ENCODE measurements around the gene INPP5A. TPM values are rescaled to one million over a fixed set of nuclear protein-coding genes. Genes with fewer than 3 reads are reported as not detected.

INPP5A gene
- total RNA-seq, 1 experiment from 2014 or later, result 44.5 TPM

DNA sequence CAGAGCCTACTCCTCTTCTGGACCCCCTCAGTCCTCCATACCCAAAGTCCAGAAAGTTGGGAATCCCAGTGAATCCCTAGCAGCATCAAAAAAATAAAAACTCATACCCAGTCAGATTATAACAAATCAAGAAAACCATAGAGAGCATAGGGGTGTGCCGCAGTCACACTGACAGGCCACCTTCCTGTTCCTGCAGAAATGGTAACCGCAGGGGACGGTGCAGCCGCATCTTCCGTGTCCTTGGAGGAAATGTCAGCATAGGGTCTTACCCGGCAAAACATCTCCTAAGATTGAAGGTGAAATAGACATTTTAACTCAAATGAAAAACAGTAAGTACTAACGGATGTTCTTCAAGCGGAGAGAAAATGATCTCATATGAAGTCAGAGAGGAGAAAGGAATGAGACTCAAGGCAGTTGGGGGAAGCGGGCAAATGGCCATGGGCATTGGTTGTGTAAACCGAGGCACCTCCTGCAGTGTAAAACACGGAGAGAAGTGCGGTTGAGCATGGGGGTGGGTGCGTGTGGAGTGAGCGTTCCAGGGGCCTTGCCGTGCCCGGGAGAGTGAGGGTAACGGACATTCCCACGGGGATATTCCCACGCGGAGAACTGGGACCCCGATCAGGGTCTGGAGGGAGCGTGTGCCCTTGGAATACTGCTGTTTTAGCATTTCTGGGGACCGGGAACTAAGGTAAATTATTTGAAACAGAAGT is 137.6 kb downstream of the INPP5A start:
- peaks cover 23% of the 10 kb centered on the region for H3K36me3 Mint-ChIP-seq (ENCODE audit: insufficient read depth, unreplicated experiment)
- Histone ChIP-seq H3K4me3 (ENCODE audit: low read depth, low read length) (no peak overlapping the region), H3K27me3 (replicated peaks; ENCODE audit: control insufficient read depth, insufficient read depth, low read length) (no peaks in the 10 kb centered on the region), H3K9me3 (no peaks in the 10 kb centered on the region), H3K36me3 (ENCODE audit: control insufficient read depth, insufficient read depth, low read length) (peaks cover 1% of the 10 kb centered on the region; the same call in 1 of the 2 replicates), H3K4me1 (no peaks in the 10 kb centered on the region)
- ChIA-PET POLR2A (no interaction called here), CTCF (no interaction called here)
- no TSS peak for BruUV-seq (replicated peaks)
- DNase-seq, result no peak
- intact Hi-C loops (cut with micrococcal nuclease; ENCODE audit: unreplicated experiment), result no loop called here
- TF ChIP-seq, protein P1, sequence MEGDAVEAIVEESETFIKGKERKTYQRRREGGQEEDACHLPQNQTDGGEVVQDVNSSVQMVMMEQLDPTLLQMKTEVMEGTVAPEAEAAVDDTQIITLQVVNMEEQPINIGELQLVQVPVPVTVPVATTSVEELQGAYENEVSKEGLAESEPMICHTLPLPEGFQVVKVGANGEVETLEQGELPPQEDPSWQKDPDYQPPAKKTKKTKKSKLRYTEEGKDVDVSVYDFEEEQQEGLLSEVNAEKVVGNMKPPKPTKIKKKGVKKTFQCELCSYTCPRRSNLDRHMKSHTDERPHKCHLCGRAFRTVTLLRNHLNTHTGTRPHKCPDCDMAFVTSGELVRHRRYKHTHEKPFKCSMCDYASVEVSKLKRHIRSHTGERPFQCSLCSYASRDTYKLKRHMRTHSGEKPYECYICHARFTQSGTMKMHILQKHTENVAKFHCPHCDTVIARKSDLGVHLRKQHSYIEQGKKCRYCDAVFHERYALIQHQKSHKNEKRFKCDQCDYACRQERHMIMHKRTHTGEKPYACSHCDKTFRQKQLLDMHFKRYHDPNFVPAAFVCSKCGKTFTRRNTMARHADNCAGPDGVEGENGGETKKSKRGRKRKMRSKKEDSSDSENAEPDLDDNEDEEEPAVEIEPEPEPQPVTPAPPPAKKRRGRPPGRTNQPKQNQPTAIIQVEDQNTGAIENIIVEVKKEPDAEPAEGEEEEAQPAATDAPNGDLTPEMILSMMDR (IDR thresholded peaks at IDR 0.05; ENCODE audit: insufficient read depth in 1 of 2, low read depth in 1 of 2, low read length in 1 of 2, severe bottlenecking in 1 of 2, unreplicated experiment in 1 of 2), result no peak
- no peak overlapping the region for H3K4me3 Mint-ChIP-seq (ENCODE audit: unreplicated experiment)
- H3K27me3 Mint-ChIP-seq (ENCODE audit: insufficient read depth, unreplicated experiment), result no peaks in the 10 kb centered on the region
- H3K9me3 Mint-ChIP-seq (ENCODE audit: unreplicated experiment), result no peaks in the 10 kb centered on the region
- no peak overlapping the region for H3K27ac Mint-ChIP-seq (ENCODE audit: unreplicated experiment)
- H3K4me1 Mint-ChIP-seq (ENCODE audit: low read depth, unreplicated experiment), result no peaks in the 10 kb centered on the region

DNA sequence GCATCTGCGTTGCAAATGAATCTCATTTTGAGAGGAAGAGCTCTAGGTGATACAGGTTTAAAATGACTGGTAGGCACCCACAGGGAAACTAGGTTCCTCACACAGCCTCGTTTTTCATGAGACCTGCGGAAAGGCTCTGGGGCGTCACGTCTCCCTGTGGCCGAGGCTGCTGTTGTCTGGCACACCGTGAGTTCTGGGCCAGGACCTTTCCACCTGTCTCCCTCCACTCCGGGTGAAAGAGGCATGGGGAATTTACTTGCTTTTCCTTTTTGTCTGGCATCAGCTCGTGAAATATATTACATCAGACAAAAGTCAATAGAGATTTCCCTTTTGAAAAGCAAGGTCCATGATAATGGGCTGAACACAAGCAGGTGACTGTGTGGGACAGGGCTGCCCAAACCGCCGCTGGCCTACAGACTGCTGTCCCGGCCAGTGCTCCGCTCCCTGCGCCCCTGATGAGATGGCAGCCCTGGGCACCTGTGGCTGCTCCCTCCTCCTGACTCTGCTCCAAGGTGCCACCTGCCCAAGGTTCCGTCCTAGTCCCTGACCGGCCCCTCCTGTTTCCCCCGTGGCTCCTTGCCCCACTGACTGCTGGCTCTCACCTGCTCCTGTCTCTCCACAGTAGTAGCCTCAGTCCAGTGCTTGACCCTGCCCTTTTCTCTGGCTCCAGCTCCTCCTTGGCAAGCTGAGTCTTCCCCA is 138.8 kb downstream of the INPP5A start:
- peaks cover 1% of the 10 kb centered on the region; the same call in 1 of the 2 replicates for H3K36me3 ChIP-seq (ENCODE audit: control insufficient read depth, insufficient read depth, low read length)
- H3K4me3 Mint-ChIP-seq (ENCODE audit: unreplicated experiment), result no peak overlapping the region
- no peaks in the 10 kb centered on the region for H3K4me1 ChIP-seq
- H3K27ac Mint-ChIP-seq (ENCODE audit: unreplicated experiment), result no peak overlapping the region
- no peaks in the 10 kb centered on the region for H3K4me1 Mint-ChIP-seq (ENCODE audit: low read depth, unreplicated experiment)
- H3K27me3 Mint-ChIP-seq (ENCODE audit: insufficient read depth, unreplicated experiment), result no peaks in the 10 kb centered on the region
- intact Hi-C loops (cut with micrococcal nuclease; ENCODE audit: unreplicated experiment), result no loop called here
- H3K4me3 ChIP-seq (ENCODE audit: low read depth, low read length), result no peak overlapping the region
- BruUV-seq (replicated peaks), result no TSS peak
- peaks cover 20% of the 10 kb centered on the region for H3K36me3 Mint-ChIP-seq (ENCODE audit: insufficient read depth, unreplicated experiment)
- no peaks in the 10 kb centered on the region for H3K9me3 Mint-ChIP-seq (ENCODE audit: unreplicated experiment)
- no peaks in the 10 kb centered on the region for H3K27me3 ChIP-seq (replicated peaks; ENCODE audit: control insufficient read depth, insufficient read depth, low read length)
- no peaks in the 10 kb centered on the region for H3K9me3 ChIP-seq
- TF ChIP-seq, protein P1 (IDR thresholded peaks at IDR 0.05; ENCODE audit: insufficient read depth in 1 of 2, low read depth in 1 of 2, low read length in 1 of 2, severe bottlenecking in 1 of 2, unreplicated experiment in 1 of 2), result no peak
- POLR2A ChIA-PET, result no interaction called here
- CTCF ChIA-PET, result no interaction called here
- peak in 1 of 2 experiments; percentile 22 for DNase-seq

DNA sequence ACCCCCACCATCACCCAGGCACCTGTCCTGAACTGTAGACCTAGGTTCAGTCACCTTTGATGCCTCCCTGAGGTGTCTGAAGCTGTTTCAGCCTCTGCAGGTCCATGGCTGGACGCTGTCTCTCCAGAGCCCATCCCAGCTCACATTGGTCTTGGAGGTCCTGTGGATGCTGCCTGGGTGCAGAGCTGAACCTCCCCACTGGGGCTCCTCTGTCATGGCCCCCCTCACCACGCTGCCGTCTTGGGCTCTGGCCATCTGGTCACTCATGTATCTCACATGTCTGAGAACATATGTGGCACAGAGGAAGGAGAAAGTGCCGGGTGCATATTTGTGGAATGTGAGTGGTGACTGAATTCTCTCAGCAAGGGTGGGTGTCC is 139.5 kb downstream of the INPP5A start:
- no peaks in the 10 kb centered on the region for H3K27me3 ChIP-seq (replicated peaks; ENCODE audit: control insufficient read depth, insufficient read depth, low read length)
- Mint-ChIP-seq H3K27me3 (ENCODE audit: insufficient read depth, unreplicated experiment) (no peaks in the 10 kb centered on the region), H3K36me3 (ENCODE audit: insufficient read depth, unreplicated experiment) (peaks cover 17% of the 10 kb centered on the region), H3K27ac (ENCODE audit: unreplicated experiment) (no peak overlapping the region), H3K4me3 (ENCODE audit: unreplicated experiment) (no peak overlapping the region), H3K9me3 (ENCODE audit: unreplicated experiment) (no peaks in the 10 kb centered on the region), H3K4me1 (ENCODE audit: low read depth, unreplicated experiment) (no peaks in the 10 kb centered on the region)
- no peaks in the 10 kb centered on the region for H3K4me1 ChIP-seq
- DNase-seq, result no peak
- no peak overlapping the region for H3K4me3 ChIP-seq (ENCODE audit: low read depth, low read length)
- POLR2A ChIA-PET, result no interaction called here
- BruUV-seq (replicated peaks), result no TSS peak
- H3K9me3 ChIP-seq, result no peaks in the 10 kb centered on the region
- TF ChIP-seq, protein P1 (IDR thresholded peaks at IDR 0.05; ENCODE audit: insufficient read depth in 1 of 2, low read depth in 1 of 2, low read length in 1 of 2, severe bottlenecking in 1 of 2, unreplicated experiment in 1 of 2), result no peak
- intact Hi-C loops (cut with micrococcal nuclease; ENCODE audit: unreplicated experiment), result no loop called here
- peaks cover 1% of the 10 kb centered on the region; the same call in 1 of the 2 replicates for H3K36me3 ChIP-seq (ENCODE audit: control insufficient read depth, insufficient read depth, low read length)
- CTCF ChIA-PET, result interaction anchor here (0.6 kb wide), 1 partner anchor 232 kb away, joined by 4 read pairs; no protein-coding TSS in a partner anchor
